ENCODE results near the gene FRMD1. TPM values are rescaled to one million over a fixed set of nuclear protein-coding genes. Genes with fewer than 3 reads are reported as not detected.

The FRMD1 gene
- total and polyA plus RNA-seq, 10 of the 15 experiments (the other 5 are each of a cell fraction or from before 2014, with no cell fraction given), result not detected

DNA sequence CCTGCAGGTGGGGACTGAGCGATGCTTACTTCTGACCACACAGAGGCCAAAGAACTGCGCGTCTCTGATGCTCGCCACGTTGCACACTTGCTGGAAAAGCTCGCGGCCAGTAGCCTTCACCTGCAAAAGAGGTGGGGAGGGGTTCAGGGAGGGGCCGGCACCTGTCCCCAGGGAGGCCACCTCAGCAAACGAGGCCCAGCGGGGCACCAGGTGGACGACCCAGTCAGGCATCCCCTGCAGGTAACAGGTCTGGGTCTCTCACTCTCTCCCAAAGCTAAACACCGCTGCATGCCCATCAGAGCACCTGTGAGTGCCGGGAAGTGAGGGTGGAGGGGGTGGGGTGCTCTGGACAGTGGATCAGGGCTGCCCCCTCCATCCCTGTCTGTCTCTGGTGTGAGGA lies 3.8 kb downstream of the FRMD1 start:
- H2AFZ ChIP-seq (ENCODE audit: control insufficient read depth, low read depth, low read length), result no peak overlapping the region
- no peak overlapping the region for H3K4me2 ChIP-seq (ENCODE audit: control insufficient read depth, insufficient read depth)
- no TSS peak for BruUV-seq (replicated peaks)
- intact Hi-C loops (cut with micrococcal nuclease; ENCODE audit: unreplicated experiment), result no loop called here
- ChIA-PET SMC1A (ENCODE audit: uncharacterized antibody, unreplicated experiment) (no interaction called here), POLR2A (no interaction called here), RAD21 (ENCODE audit: unreplicated experiment) (no interaction called here), CTCF (no interaction called here)
- H3K4me1 ChIP-seq (ENCODE audit: control insufficient read depth, insufficient read depth, low read length), result no peaks in the 10 kb centered on the region
- in situ Hi-C loops (cut with MboI), result no loop called here
- H3K27me3 ChIP-seq (replicated peaks in 1 of 2; ENCODE audit: control insufficient read depth in 2 of 2, insufficient read depth in 2 of 2, low read length in 1 of 2), result no peaks in the 10 kb centered on the region
- no peaks in the 10 kb centered on the region for H3K36me3 ChIP-seq (ENCODE audit: control insufficient read depth in 2 of 2, insufficient read depth in 2 of 2, low read length in 1 of 2)
- DNase-seq (ENCODE audit: low read depth, low spot score) (no peak), FAIRE-seq (no peak), ATAC-seq (no peak)
- H3K9me3 ChIP-seq (replicated peaks; ENCODE audit: control insufficient read depth, insufficient read depth, low read length), result no peaks in the 10 kb centered on the region
- H3K27ac ChIP-seq (ENCODE audit: control insufficient read depth, insufficient read depth), result no peak overlapping the region
- no peak overlapping the region for H3K9ac ChIP-seq (ENCODE audit: control insufficient read depth, insufficient read depth, low read length)
- TF ChIP-seq IKZF1 (conservative IDR thresholded peaks at IDR 0.05), result no peak
- TF ChIP-seq TARDBP (IDR thresholded peaks at IDR 0.05; ENCODE audit: borderline replicate concordance), result no peak
- no peak for TF ChIP-seq ZSCAN29 (IDR thresholded peaks at IDR 0.05)
- no peak for TF ChIP-seq TCF12 (IDR thresholded peaks at IDR 0.05; ENCODE audit: low read depth, low read length)
- no peak for TF ChIP-seq NFXL1 (IDR thresholded peaks at IDR 0.05; ENCODE audit: borderline replicate concordance)
- TF ChIP-seq, protein P1, sequence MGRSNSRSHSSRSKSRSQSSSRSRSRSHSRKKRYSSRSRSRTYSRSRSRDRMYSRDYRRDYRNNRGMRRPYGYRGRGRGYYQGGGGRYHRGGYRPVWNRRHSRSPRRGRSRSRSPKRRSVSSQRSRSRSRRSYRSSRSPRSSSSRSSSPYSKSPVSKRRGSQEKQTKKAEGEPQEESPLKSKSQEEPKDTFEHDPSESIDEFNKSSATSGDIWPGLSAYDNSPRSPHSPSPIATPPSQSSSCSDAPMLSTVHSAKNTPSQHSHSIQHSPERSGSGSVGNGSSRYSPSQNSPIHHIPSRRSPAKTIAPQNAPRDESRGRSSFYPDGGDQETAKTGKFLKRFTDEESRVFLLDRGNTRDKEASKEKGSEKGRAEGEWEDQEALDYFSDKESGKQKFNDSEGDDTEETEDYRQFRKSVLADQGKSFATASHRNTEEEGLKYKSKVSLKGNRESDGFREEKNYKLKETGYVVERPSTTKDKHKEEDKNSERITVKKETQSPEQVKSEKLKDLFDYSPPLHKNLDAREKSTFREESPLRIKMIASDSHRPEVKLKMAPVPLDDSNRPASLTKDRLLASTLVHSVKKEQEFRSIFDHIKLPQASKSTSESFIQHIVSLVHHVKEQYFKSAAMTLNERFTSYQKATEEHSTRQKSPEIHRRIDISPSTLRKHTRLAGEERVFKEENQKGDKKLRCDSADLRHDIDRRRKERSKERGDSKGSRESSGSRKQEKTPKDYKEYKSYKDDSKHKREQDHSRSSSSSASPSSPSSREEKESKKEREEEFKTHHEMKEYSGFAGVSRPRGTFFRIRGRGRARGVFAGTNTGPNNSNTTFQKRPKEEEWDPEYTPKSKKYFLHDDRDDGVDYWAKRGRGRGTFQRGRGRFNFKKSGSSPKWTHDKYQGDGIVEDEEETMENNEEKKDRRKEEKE (IDR thresholded peaks at IDR 0.05), result no peak
- TF ChIP-seq PML (IDR thresholded peaks at IDR 0.05; ENCODE audit: low read length), result no peak
- TF ChIP-seq HDAC6 (IDR thresholded peaks at IDR 0.05; ENCODE audit: unreplicated experiment), result no peak
- TF ChIP-seq, protein P2, sequence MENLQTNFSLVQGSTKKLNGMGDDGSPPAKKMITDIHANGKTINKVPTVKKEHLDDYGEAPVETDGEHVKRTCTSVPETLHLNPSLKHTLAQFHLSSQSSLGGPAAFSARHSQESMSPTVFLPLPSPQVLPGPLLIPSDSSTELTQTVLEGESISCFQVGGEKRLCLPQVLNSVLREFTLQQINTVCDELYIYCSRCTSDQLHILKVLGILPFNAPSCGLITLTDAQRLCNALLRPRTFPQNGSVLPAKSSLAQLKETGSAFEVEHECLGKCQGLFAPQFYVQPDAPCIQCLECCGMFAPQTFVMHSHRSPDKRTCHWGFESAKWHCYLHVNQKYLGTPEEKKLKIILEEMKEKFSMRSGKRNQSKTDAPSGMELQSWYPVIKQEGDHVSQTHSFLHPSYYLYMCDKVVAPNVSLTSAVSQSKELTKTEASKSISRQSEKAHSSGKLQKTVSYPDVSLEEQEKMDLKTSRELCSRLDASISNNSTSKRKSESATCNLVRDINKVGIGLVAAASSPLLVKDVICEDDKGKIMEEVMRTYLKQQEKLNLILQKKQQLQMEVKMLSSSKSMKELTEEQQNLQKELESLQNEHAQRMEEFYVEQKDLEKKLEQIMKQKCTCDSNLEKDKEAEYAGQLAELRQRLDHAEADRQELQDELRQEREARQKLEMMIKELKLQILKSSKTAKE (IDR thresholded peaks at IDR 0.05; ENCODE audit: low read depth, poor library complexity, severe bottlenecking), result no peak
- no peak for TF ChIP-seq EED (IDR thresholded peaks at IDR 0.05; ENCODE audit: low read depth)
- TF ChIP-seq RB1 (IDR thresholded peaks at IDR 0.05; ENCODE audit: borderline replicate concordance), result no peak
- no peak for TF ChIP-seq RUNX3 (IDR thresholded peaks at IDR 0.05; ENCODE audit: low read length)
- no peak for TF ChIP-seq KAT2A (conservative IDR thresholded peaks at IDR 0.05; ENCODE audit: control insufficient read depth, low read depth, low read length)
- TF ChIP-seq YBX1 (IDR thresholded peaks at IDR 0.05), result no peak
- no peak for TF ChIP-seq FOXK2 (IDR thresholded peaks at IDR 0.05)
- 59% methylated on average over 13 of the region's 13 CpGs for WGBS (ENCODE audit: insufficient coverage, insufficient replicate concordance, low lambda C conversion rate, missing lambda C conversion rate)
- H3K79me2 ChIP-seq (ENCODE audit: control insufficient read depth, insufficient read depth, low read length), result no peaks in the 10 kb centered on the region
- no peak overlapping the region for H3K4me3 ChIP-seq
- H4K20me1 ChIP-seq (ENCODE audit: control insufficient read depth, insufficient read depth), result no peaks in the 10 kb centered on the region
